ENCODE measurements around the gene C1QC. TPM values are rescaled to one million over a fixed set of nuclear protein-coding genes. Genes with fewer than 3 reads are reported as not detected.
A peak's percentile ranks its signal among the peaks of the same experiment; 100 is the strongest.

The C1QC gene
- total RNA-seq, 8 experiments from 2014 or later: 0.27 to 0.71 (median 0.42) TPM; not detected in 5

- H3K4me3 ChIP-seq: no peak overlapping the region
- in situ Hi-C loops (cut with MboI; ENCODE audit: low pct_unique_long_range_greater_than_20kb in 2 of 9, low sequenced_read_pairs in 9 of 9, unreplicated experiment in 9 of 9): no loop called here
- no peak overlapping the region for H3K27ac ChIP-seq
- peaks cover 10% of the 10 kb centered on the region in 2 donors for H3K4me1 ChIP-seq (replicated peaks in 1 of 2)
- ATAC-seq (replicated peaks in 6 of 8): no peak
- WGBS, 10 experiments: 0 to 40% (median 21%) methylated on average over 1 to 2 of the region's 3 CpGs; no CpG with 5 or more reads in 4 of the 10 experiments
Measured at GRCh38 chr1:22608361-22608760, 35.1 kb upstream of the C1QC start.

- peaks cover 12 to 20% of the 10 kb centered on the region in 2 donors for H3K4me1 ChIP-seq (replicated peaks in 1 of 2)
- H3K4me3 ChIP-seq: no peak overlapping the region
- no peak overlapping the region for H3K27ac ChIP-seq
- 5 to 60% (median 6%) methylated on average over 1 to 5 of the region's 6 CpGs; no CpG with 5 or more reads in 6 of the 10 experiments for WGBS, 10 experiments
- ATAC-seq (replicated peaks in 6 of 8): no peak
- in situ Hi-C loops (cut with MboI; ENCODE audit: low pct_unique_long_range_greater_than_20kb in 2 of 9, low sequenced_read_pairs in 9 of 9, unreplicated experiment in 9 of 9): no loop called here
Measured at GRCh38 chr1:22609291-22609690, 34.1 kb upstream of the C1QC start.

- Histone ChIP-seq H3K4me1 (replicated peaks in 1 of 2) (peaks cover 19 to 28% of the 10 kb centered on the region in 2 donors), H3K4me3 (no peak overlapping the region), H3K27ac (no peak overlapping the region)
- ATAC-seq (replicated peaks in 6 of 8): peak in 7 of 8 experiments; percentile 39 to 88 (median 66)
- in situ Hi-C loops (cut with MboI; ENCODE audit: low pct_unique_long_range_greater_than_20kb in 2 of 9, low sequenced_read_pairs in 9 of 9, unreplicated experiment in 9 of 9): no loop called here
- 0 to 14% (median 2%) methylated on average over 1 to 6 of the region's 7 CpGs; no CpG with 5 or more reads in 3 of the 10 experiments for WGBS, 10 experiments
Measured at GRCh38 chr1:22611530-22611947, 31.9 kb upstream of the C1QC start.

GRCh38 chr1:22612671-22613571 is 30.5 kb upstream of the C1QC start:
- in situ Hi-C loops (cut with MboI; ENCODE audit: low pct_unique_long_range_greater_than_20kb in 2 of 9, low sequenced_read_pairs in 9 of 9, unreplicated experiment in 9 of 9): no loop called here
- Histone ChIP-seq H3K27ac (no peak overlapping the region), H3K4me1 (replicated peaks in 1 of 2) (peaks cover 19 to 30% of the 10 kb centered on the region in 2 donors), H3K4me3 (no peak overlapping the region)
- ATAC-seq (replicated peaks in 6 of 8): peak in 5 of 8 experiments; percentile 55 to 71 (median 59)
- 8 to 55% (median 32%) methylated on average over 2 to 8 of the region's 12 CpGs; no CpG with 5 or more reads in 2 of the 10 experiments for WGBS, 10 experiments

- ATAC-seq (replicated peaks in 6 of 8): no peak
- H3K27ac ChIP-seq: no peak overlapping the region
- no peak overlapping the region for H3K4me3 ChIP-seq
- 40 to 62% (median 50%) methylated on average over 1 to 4 of the region's 5 CpGs; no CpG with 5 or more reads in 7 of the 10 experiments for WGBS, 10 experiments
- in situ Hi-C loops (cut with MboI; ENCODE audit: low pct_unique_long_range_greater_than_20kb in 2 of 9, low sequenced_read_pairs in 9 of 9, unreplicated experiment in 9 of 9): no loop called here
- H3K4me1 ChIP-seq (replicated peaks in 1 of 2): peaks cover 19 to 34% of the 10 kb centered on the region in 2 donors
Measured at GRCh38 chr1:22613572-22613918, 29.9 kb upstream of the C1QC start.

GRCh38 chr1:22613951-22614350 is 29.5 kb upstream of the C1QC start:
- Histone ChIP-seq H3K27ac (no peak overlapping the region), H3K4me1 (replicated peaks in 1 of 2) (peaks cover 19 to 34% of the 10 kb centered on the region in 2 donors), H3K4me3 (no peak overlapping the region)
- in situ Hi-C loops (cut with MboI; ENCODE audit: low pct_unique_long_range_greater_than_20kb in 2 of 9, low sequenced_read_pairs in 9 of 9, unreplicated experiment in 9 of 9): no loop called here
- ATAC-seq (replicated peaks in 6 of 8): peak in 5 of 8 experiments; percentile 28 to 68 (median 47)
- 0 to 65% (median 20%) methylated on average over 1 to 2 of the region's 12 CpGs; no CpG with 5 or more reads in 5 of the 10 experiments for WGBS, 10 experiments

GRCh38 chr1:22615886-22616285 is 27.5 kb upstream of the C1QC start:
- no peak for ATAC-seq (replicated peaks in 6 of 8)
- Histone ChIP-seq H3K27ac (no peak overlapping the region), H3K4me3 (no peak overlapping the region), H3K4me1 (replicated peaks in 1 of 2) (peaks cover 26 to 41% of the 10 kb centered on the region in 2 donors)
- in situ Hi-C loops (cut with MboI; ENCODE audit: low pct_unique_long_range_greater_than_20kb in 2 of 9, low sequenced_read_pairs in 9 of 9, unreplicated experiment in 9 of 9): no loop called here
- WGBS, 10 experiments: 10 to 86% (median 53%) methylated on average over 1 to 2 of the region's 2 CpGs; no CpG with 5 or more reads in 4 of the 10 experiments

- WGBS, 10 experiments: 0 to 61% (median 13%) methylated on average over 1 to 8 of the region's 11 CpGs; no CpG with 5 or more reads in 3 of the 10 experiments
- no peak for ATAC-seq (replicated peaks in 6 of 8)
- in situ Hi-C loops (cut with MboI; ENCODE audit: low pct_unique_long_range_greater_than_20kb in 2 of 9, low sequenced_read_pairs in 9 of 9, unreplicated experiment in 9 of 9): no loop called here
- no peak overlapping the region for H3K4me3 ChIP-seq
- peaks cover 26 to 41% of the 10 kb centered on the region in 2 donors for H3K4me1 ChIP-seq (replicated peaks in 1 of 2)
- H3K27ac ChIP-seq: no peak overlapping the region
Measured at GRCh38 chr1:22616571-22616970, 26.9 kb upstream of the C1QC start.

- H3K4me3 ChIP-seq: no peak overlapping the region
- peaks cover 20 to 34% of the 10 kb centered on the region in 2 donors for H3K4me1 ChIP-seq (replicated peaks in 1 of 2)
- WGBS, 10 experiments: 5 to 77% (median 32%) methylated on average over 4 to 16 of the region's 16 CpGs; no CpG with 5 or more reads in 1 of the 10 experiments
- in situ Hi-C loops (cut with MboI; ENCODE audit: low pct_unique_long_range_greater_than_20kb in 2 of 9, low sequenced_read_pairs in 9 of 9, unreplicated experiment in 9 of 9): no loop called here
- ATAC-seq (replicated peaks in 6 of 8): peak in 1 of 8 experiments; percentile 31
- no peak overlapping the region for H3K27ac ChIP-seq
Measured at GRCh38 chr1:22618056-22618455, 25.4 kb upstream of the C1QC start.

- in situ Hi-C loops (cut with MboI; ENCODE audit: low pct_unique_long_range_greater_than_20kb in 2 of 9, low sequenced_read_pairs in 9 of 9, unreplicated experiment in 9 of 9): no loop called here
- H3K4me3 ChIP-seq: no peak overlapping the region
Measured at GRCh38 chr1:22619252-22619651, 24.2 kb upstream of the C1QC start.

GRCh38 chr1:22619798-22620197 is 23.6 kb upstream of the C1QC start:
- in situ Hi-C loops (cut with MboI; ENCODE audit: low pct_unique_long_range_greater_than_20kb in 2 of 9, low sequenced_read_pairs in 9 of 9, unreplicated experiment in 9 of 9): no loop called here
- no peak overlapping the region for H3K27ac ChIP-seq
- WGBS, 10 experiments: 0 to 53% (median 8%) methylated on average over 1 to 7 of the region's 12 CpGs; no CpG with 5 or more reads in 5 of the 10 experiments
- H3K4me1 ChIP-seq (replicated peaks in 1 of 2): peaks cover 10 to 16% of the 10 kb centered on the region in 2 donors
- peak in 5 of 8 experiments; percentile 24 to 70 (median 66) for ATAC-seq (replicated peaks in 6 of 8)
- H3K4me3 ChIP-seq: no peak overlapping the region

More at GRCh38 chr1:22619252-22619651, 24.2 kb upstream of the C1QC start:
- no peak for ATAC-seq (replicated peaks in 6 of 8)
- Histone ChIP-seq H3K4me1 (replicated peaks in 1 of 2) (peaks cover 14 to 22% of the 10 kb centered on the region in 2 donors), H3K27ac (no peak overlapping the region)
- WGBS, 10 experiments: 0 to 100% (median 76%) methylated on average over 1 to 6 of the region's 7 CpGs

- no peak overlapping the region for H3K27ac ChIP-seq
- ATAC-seq (replicated peaks in 6 of 8): no peak
- H3K4me3 ChIP-seq: no peak overlapping the region
- in situ Hi-C loops (cut with MboI; ENCODE audit: low pct_unique_long_range_greater_than_20kb in 2 of 9, low sequenced_read_pairs in 9 of 9, unreplicated experiment in 9 of 9): no loop called here
- WGBS, 10 experiments: 40 to 85% (median 80%) methylated on average over 1 to 4 of the region's 4 CpGs; no CpG with 5 or more reads in 5 of the 10 experiments
- H3K4me1 ChIP-seq (replicated peaks in 1 of 2): peaks cover 19 to 22% of the 10 kb centered on the region in 2 donors
Measured at GRCh38 chr1:22621761-22622160, 21.7 kb upstream of the C1QC start.

- H3K4me3 ChIP-seq: no peak overlapping the region
- ATAC-seq (replicated peaks in 6 of 8): peak in 3 of 8 experiments; percentile 20 to 55 (median 28)
Measured at GRCh38 chr1:22625262-22625925, 18.0 kb upstream of the C1QC start.

More at GRCh38 chr1:22625262-22625925, 18.0 kb upstream of the C1QC start:
- Histone ChIP-seq H3K4me1 (replicated peaks in 1 of 2) (peaks cover 26 to 31% of the 10 kb centered on the region in 2 donors), H3K27ac (no peak overlapping the region)
- WGBS, 10 experiments: 23 to 84% (median 40%) methylated on average over 2 to 9 of the region's 9 CpGs; no CpG with 5 or more reads in 1 of the 10 experiments
- in situ Hi-C loops (cut with MboI; ENCODE audit: low pct_unique_long_range_greater_than_20kb in 2 of 9, low sequenced_read_pairs in 9 of 9, unreplicated experiment in 9 of 9): loop anchor here in 7 of 9 experiments (25.0 kb wide), 4 partner anchors 213 to 513 kb away; partner anchors contain the start of gene WNT4 (in 3 of the 7)
